Adrenal gland (tissue), 12 donors: ENCODE data around the gene RNF126. TPM values are rescaled to one million over a fixed set of nuclear protein-coding genes. Genes with fewer than 3 reads are reported as not detected.

Experiments used
- DNase-seq, 7 donors: peaks; one replicate each; pipeline ENCODE4 v3.0.0-alpha.2; 2019 to 2020
- H3K27ac ChIP-seq, 5 donors: fragments of 200-600 bp; sonication (generic) in 4 of 5; 1 replicate in 3 of 5; 2 replicates in 2 of 5; pipeline versions ENCODE4 v1.5.1 to v1.8.0; 2016 to 2020; ENCODE audit warnings: mild to moderate bottlenecking in 1 of 5
- H3K27me3 ChIP-seq: fragments of 200-600 bp; 2 replicates; pipeline ENCODE4 v1.8.0; 2021
- H3K36me3 ChIP-seq, 2 donors: fragments of 200-600 bp; replicated peaks in 1 of 2; 1 replicate in 1 of 2; 2 replicates in 1 of 2; pipeline versions ENCODE4 v1.5.1 to v1.8.0; 2018 to 2022
- H3K4me1 ChIP-seq, 2 donors: fragments of 200-600 bp; replicated peaks in 1 of 2; 1 replicate in 1 of 2; 2 replicates in 1 of 2; pipeline versions ENCODE4 v1.5.1 to v1.8.0; 2018 to 2021
- H3K4me3 ChIP-seq, 4 donors: fragments of 200-600 bp; sonication (generic) in 3 of 4; one replicate each; pipeline ENCODE4 v1.5.1; 2016 to 2018
- H3K9me3 ChIP-seq, 3 donors: fragments of 200-600 bp; sonication (generic) in 1 of 3; replicated peaks in 1 of 3; 1 replicate in 2 of 3; 2 replicates in 1 of 3; pipeline versions ENCODE4 v1.5.1 to v1.8.0; 2016 to 2021
- CTCF ChIP-seq, 6 experiments: fragments of 450-650 bp in 4 of 6; fragments of 200-600 bp in 2 of 6; sonication (generic) in 1 of 6; IDR thresholded peaks; 1 replicate in 5 of 6; 2 replicates in 1 of 6; pipeline versions ENCODE4 v1.5.1 to v1.8.0; 2016 to 2021; ENCODE audit warnings: antibody characterized with exemption in 6 of 6, mild to moderate bottlenecking in 2 of 6, moderate library complexity in 1 of 6
- POLR2A ChIP-seq, 2 donors: fragments of 450-650 bp; IDR thresholded peaks; one replicate each; pipeline ENCODE4 v1.6.1; 2017; ENCODE audit warnings: antibody characterized with exemption in 2 of 2, mild to moderate bottlenecking in 2 of 2, moderate library complexity in 1 of 2
- WGBS, 4 donors: extraction: QIAGEN DNeasy Blood & Tissue Kit in 2 of 4; methylation state at CpG; one replicate each; pipeline versions ENCODE4 v1.1.5 to v1.1.7; 2013 to 2017; 5-methylcytosine and 5-hydroxymethylcytosine counted together
- intact Hi-C, 2 donors: fragments of 100-400 bp; cut with DNase I; formaldehyde crosslinking; loops; one replicate each; pipeline versions ENCODE4 v1.14.1 to v1.15.0; 2022 to 2023
- polyA plus RNA-seq, 3 donors: library from polyadenylated mRNA; stranded (reverse); fragments of 200-250 nt in 2 of 3; fragments of 350-450 nt in 1 of 3; fragmentation: Illumina TruSeq in 1 of 3; extraction: RNeasy Lipid Tissue Mini Kit (QIAGEN cat#74804) in 1 of 3; gene quantifications; one replicate each; pipeline ENCODE4 v1.2.3, GENCODE V29; 2013 to 2014
- total RNA-seq, 9 donors: library from RNA; depleted of rRNA in 4 of 9; stranded (reverse); fragments of >200 nt in 4 of 9; fragments of 120-200 nt in 1 of 9; fragmentation: NEBNext Ultra II Directional in 1 of 9; extraction: Animal tissue kit (Norgen Biotek cat#: 25700) in 1 of 9; gene quantifications; one replicate each; pipeline versions ENCODE4 v1.1.0 to v1.2.4, GENCODE V29; 2013 to 2023
- donor health status: healthy with polysubstance abuse.
- donor health status: Bipolar disorder and iron deficiency.
- donor health status: DM: yes; HTN: yes; CAD: no.
- donor health status: DM: no; HTN: no; CAD: no.
- donor health status: DM: no; HTN: no; CAD: no.
- donor health status: DM: yes; HTN: yes; CAD: no.

RNF126 gene
- total and polyA plus RNA-seq, 12 donors: 9.3 to 76.4 (median 43.1) TPM

- TF ChIP-seq CTCF (IDR thresholded peaks at IDR 0.05) (no peak), POLR2A (IDR thresholded peaks at IDR 0.05) (no peak)
- WGBS, 4 donors: 86 to 95% (median 89%) methylated on average over 15 to 25 of the region's 25 CpGs
- Histone ChIP-seq H3K27ac (no peak overlapping the region), H3K36me3 (no peaks in the 10 kb centered on the region), H3K4me3 (no peak overlapping the region), H3K9me3 (no peaks in the 10 kb centered on the region), H3K27me3 (no peaks in the 10 kb centered on the region), H3K4me1 (peaks cover 9 to 16% of the 10 kb centered on the region in 2 donors)
- peak in 3 of 7 donors; percentile 31 to 47 (median 42) for DNase-seq
- intact Hi-C loops: no loop called here
These were observed 19.8 kb upstream of the RNF126 start for GRCh38 chr19:682678-683320.

GRCh38 chr19:681029-682019 is 18.3 kb upstream of the RNF126 start:
- DNase-seq: peak in 1 of 7 donors; percentile 94
- WGBS, 4 donors: 49 to 68% (median 63%) methylated on average over 9 to 54 of the region's 54 CpGs
- peaks cover 23 to 27% of the 10 kb centered on the region in 2 donors for H3K4me1 ChIP-seq
- H3K27me3 ChIP-seq: no peaks in the 10 kb centered on the region
- H3K27ac ChIP-seq: peak overlapping the region; percentile 66 to 99 (median 97)
- no peaks in the 10 kb centered on the region for H3K36me3 ChIP-seq
- no peaks in the 10 kb centered on the region for H3K9me3 ChIP-seq
- intact Hi-C loops: no loop called here
- TF ChIP-seq CTCF (IDR thresholded peaks at IDR 0.05) (no peak), POLR2A (IDR thresholded peaks at IDR 0.05) (peak in 1 of 2 donors; percentile 10)
- peak overlapping the region in 1 of 4 donors; percentile 89 for H3K4me3 ChIP-seq

- peak overlapping the region; percentile 81 to 99 (median 97) for H3K27ac ChIP-seq
- intact Hi-C loops: no loop called here
- TF ChIP-seq CTCF (IDR thresholded peaks at IDR 0.05): peak in 3 of 6 experiments; percentile 39 to 67 (median 42)
- peak; percentile 97 to 99 for TF ChIP-seq POLR2A (IDR thresholded peaks at IDR 0.05)
- H3K27me3 ChIP-seq: no peaks in the 10 kb centered on the region
- peak overlapping the region in 3 of 4 donors; percentile 38 to 89 (median 62) for H3K4me3 ChIP-seq
- DNase-seq: peak; percentile 100
- H3K36me3 ChIP-seq: no peaks in the 10 kb centered on the region
- 0 to 2% (median 1%) methylated on average over 4 to 70 of the region's 70 CpGs for WGBS, 4 donors
- H3K4me1 ChIP-seq: peaks cover 24 to 32% of the 10 kb centered on the region in 2 donors
- H3K9me3 ChIP-seq: no peaks in the 10 kb centered on the region
These were observed 17.4 kb upstream of the RNF126 start for GRCh38 chr19:680287-681028.
